ENCODE data around the gene ZNF618.

The ZNF618 gene

GRCh38 chr9:113885183-113886025 lies 9.3 kb downstream of the ZNF618 start:
- no peak for DNase-seq (ENCODE audit: low read depth in 2 of 2)

GRCh38 chr9:113886026-113886369 lies 9.9 kb downstream of the ZNF618 start:
- DNase-seq (ENCODE audit: low read depth in 2 of 2): no peak

GRCh38 chr9:113886466-113886865 lies 10.4 kb downstream of the ZNF618 start:
- DNase-seq (ENCODE audit: low read depth in 2 of 2): no peak

- no peak for DNase-seq (ENCODE audit: low read depth in 2 of 2)
Observed at GRCh38 chr9:113886933-113887332, 10.8 kb downstream of the ZNF618 start.

- no peak for DNase-seq (ENCODE audit: low read depth in 2 of 2)
Observed at GRCh38 chr9:113887436-113887835, 11.3 kb downstream of the ZNF618 start.

GRCh38 chr9:113888336-113888735 lies 12.2 kb downstream of the ZNF618 start:
- no peak for DNase-seq (ENCODE audit: low read depth in 2 of 2)

- no peak for DNase-seq (ENCODE audit: low read depth in 2 of 2)
Observed at GRCh38 chr9:113888976-113889375, 12.9 kb downstream of the ZNF618 start.

- DNase-seq (ENCODE audit: low read depth in 2 of 2): no peak
Observed at GRCh38 chr9:113890704-113891103, 14.6 kb downstream of the ZNF618 start.

GRCh38 chr9:113892861-113893491 lies 16.9 kb downstream of the ZNF618 start:
- DNase-seq (ENCODE audit: low read depth in 2 of 2): no peak

- DNase-seq (ENCODE audit: low read depth in 2 of 2): no peak
Observed at GRCh38 chr9:113894166-113894565, 18.1 kb downstream of the ZNF618 start.

- peak; percentile 54 to 56 for DNase-seq (ENCODE audit: low read depth in 2 of 2)
Observed at GRCh38 chr9:113895526-113895925, 19.4 kb downstream of the ZNF618 start.

- no peak for DNase-seq (ENCODE audit: low read depth in 2 of 2)
Observed at GRCh38 chr9:113896713-113897112, 20.6 kb downstream of the ZNF618 start.

GRCh38 chr9:113898151-113898550 lies 22.0 kb downstream of the ZNF618 start:
- no peak for DNase-seq (ENCODE audit: low read depth in 2 of 2)

GRCh38 chr9:113898596-113898995 lies 22.5 kb downstream of the ZNF618 start:
- no peak for DNase-seq (ENCODE audit: low read depth in 2 of 2)

- no peak for DNase-seq (ENCODE audit: low read depth in 2 of 2)
Observed at GRCh38 chr9:113899205-113899604, 23.1 kb downstream of the ZNF618 start.

GRCh38 chr9:113901221-113901688 lies 25.1 kb downstream of the ZNF618 start:
- DNase-seq (ENCODE audit: low read depth in 2 of 2): peak; percentile 40 to 49

GRCh38 chr9:113903514-113904077 lies 27.5 kb downstream of the ZNF618 start:
- DNase-seq (ENCODE audit: low read depth in 2 of 2): no peak

- DNase-seq (ENCODE audit: low read depth in 2 of 2): no peak
Observed at GRCh38 chr9:113906411-113907110, 30.5 kb downstream of the ZNF618 start.

GRCh38 chr9:113907282-113907681 lies 31.2 kb downstream of the ZNF618 start:
- no peak for DNase-seq (ENCODE audit: low read depth in 2 of 2)

GRCh38 chr9:113909421-113909820 lies 33.3 kb downstream of the ZNF618 start:
- DNase-seq (ENCODE audit: low read depth in 2 of 2): no peak

- no peak for DNase-seq (ENCODE audit: low read depth in 2 of 2)
Observed at GRCh38 chr9:113910036-113910639, 34.0 kb downstream of the ZNF618 start.

All from fibroblast of skin of left quadriceps (primary cell).